PC-3 (cell line): ENCODE data around the gene RNF144B.

Experiments
- EZH2 ChIP-seq: fragments of 300-600 bp; sonication (generic); IDR thresholded peaks from one replicate; pipeline ENCODE4 v1.6.1; 2017; ENCODE audit warnings: antibody characterized with exemption, mild to moderate bottlenecking, low read length; ENCODE audit not compliant: unreplicated experiment
- TF ChIP-seq, protein P1 (sequence below): fragments of 300-600 bp; sonication (generic); conservative IDR thresholded peaks from 2 replicates; pipeline ENCODE4 v1.5.1; 2017; ENCODE audit warnings: antibody characterized with exemption, low read depth, mild to moderate bottlenecking, low read length

DNA sequence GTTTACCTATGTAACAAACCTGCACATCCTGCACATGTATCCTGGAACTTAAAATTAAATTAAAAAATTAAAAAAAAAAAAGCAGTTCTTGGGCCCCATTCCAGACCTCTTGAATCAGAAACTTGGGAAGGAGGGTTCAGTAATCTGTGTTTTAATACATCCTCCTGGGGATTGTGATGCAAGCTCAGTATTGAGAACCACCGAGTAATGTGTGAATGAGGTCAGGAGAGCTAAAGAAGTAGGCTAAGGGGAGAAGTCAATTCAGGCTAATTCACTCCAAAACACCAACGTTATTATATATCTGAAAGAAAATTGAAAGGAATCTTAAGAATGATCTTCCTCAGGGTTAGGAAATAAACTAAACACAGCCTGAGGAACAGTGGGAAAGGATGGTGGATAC, 120.4 kb downstream of the RNF144B start:
- no peak for TF ChIP-seq EZH2
- TF ChIP-seq, protein P1, sequence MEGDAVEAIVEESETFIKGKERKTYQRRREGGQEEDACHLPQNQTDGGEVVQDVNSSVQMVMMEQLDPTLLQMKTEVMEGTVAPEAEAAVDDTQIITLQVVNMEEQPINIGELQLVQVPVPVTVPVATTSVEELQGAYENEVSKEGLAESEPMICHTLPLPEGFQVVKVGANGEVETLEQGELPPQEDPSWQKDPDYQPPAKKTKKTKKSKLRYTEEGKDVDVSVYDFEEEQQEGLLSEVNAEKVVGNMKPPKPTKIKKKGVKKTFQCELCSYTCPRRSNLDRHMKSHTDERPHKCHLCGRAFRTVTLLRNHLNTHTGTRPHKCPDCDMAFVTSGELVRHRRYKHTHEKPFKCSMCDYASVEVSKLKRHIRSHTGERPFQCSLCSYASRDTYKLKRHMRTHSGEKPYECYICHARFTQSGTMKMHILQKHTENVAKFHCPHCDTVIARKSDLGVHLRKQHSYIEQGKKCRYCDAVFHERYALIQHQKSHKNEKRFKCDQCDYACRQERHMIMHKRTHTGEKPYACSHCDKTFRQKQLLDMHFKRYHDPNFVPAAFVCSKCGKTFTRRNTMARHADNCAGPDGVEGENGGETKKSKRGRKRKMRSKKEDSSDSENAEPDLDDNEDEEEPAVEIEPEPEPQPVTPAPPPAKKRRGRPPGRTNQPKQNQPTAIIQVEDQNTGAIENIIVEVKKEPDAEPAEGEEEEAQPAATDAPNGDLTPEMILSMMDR: no peak
